MM.1S (cell line): ENCODE results near the gene CDH6.

Source experiments
- DNase-seq: peaks from one replicate; pipeline ENCODE4 v3.0.0-alpha.2; 2015
- H2AFZ ChIP-seq: fragments of 300-600 bp; sonication (generic); 2 replicates; pipeline ENCODE4 v1.6.0; 2016; ENCODE audit warnings: antibody characterized with exemption, low read length
- H3F3A ChIP-seq: fragments of 300-600 bp; sonication (generic); 2 replicates; pipeline ENCODE4 v1.6.1; 2016; ENCODE audit warnings: mild to moderate bottlenecking, antibody characterized with exemption, low read length, moderate library complexity, mixed read lengths; ENCODE audit not compliant: insufficient read depth
- H3K27ac ChIP-seq: fragments of 300-600 bp; sonication (generic); 2 replicates; pipeline ENCODE4 v1.5.1; 2016; ENCODE audit warnings: mild to moderate bottlenecking, low read length
- H3K27me3 ChIP-seq: fragments of 300-600 bp; sonication (generic); replicated peaks from 2 replicates; pipeline ENCODE4 v1.6.0; 2016; ENCODE audit warnings: low read length; ENCODE audit not compliant: insufficient read depth
- H3K36me3 ChIP-seq: fragments of 300-600 bp; sonication (generic); replicated peaks from 2 replicates; pipeline ENCODE4 v1.6.1; 2016; ENCODE audit warnings: mild to moderate bottlenecking, low read length, mixed read lengths; ENCODE audit not compliant: insufficient read depth
- H3K4me1 ChIP-seq: fragments of 300-600 bp; sonication (generic); 2 replicates; pipeline ENCODE4 v1.6.1; 2016; ENCODE audit warnings: low read length, mixed read lengths
- H3K4me2 ChIP-seq: fragments of 300-600 bp; sonication (generic); 2 replicates; pipeline ENCODE4 v1.6.0; 2016; ENCODE audit warnings: low read depth, low read length
- H3K4me3 ChIP-seq: fragments of 300-600 bp; sonication (generic); 2 replicates; pipeline ENCODE4 v1.5.1; 2016; ENCODE audit warnings: low read length, mixed read lengths
- H3K79me2 ChIP-seq: fragments of 300-600 bp; sonication (generic); 2 replicates; pipeline ENCODE4 v1.6.1; 2016; ENCODE audit warnings: mixed run types, low read length, mixed read lengths
- H3K9ac ChIP-seq: fragments of 300-600 bp; sonication (generic); 2 replicates; pipeline ENCODE4 v1.6.1; 2016; ENCODE audit warnings: low read length, mixed read lengths
- H3K9me2 ChIP-seq: fragments of 300-600 bp; sonication (generic); replicated peaks from 2 replicates; pipeline ENCODE4 v1.6.1; 2016; ENCODE audit warnings: mild to moderate bottlenecking, low read length, mixed read lengths; ENCODE audit not compliant: insufficient read depth
- H3K9me3 ChIP-seq: fragments of 300-600 bp; sonication (generic); replicated peaks from 2 replicates; pipeline ENCODE4 v1.6.1; 2016; ENCODE audit warnings: mild to moderate bottlenecking, low read length, mixed read lengths; ENCODE audit not compliant: insufficient read depth
- H4K20me1 ChIP-seq: fragments of 300-600 bp; sonication (generic); 2 replicates; pipeline ENCODE4 v1.6.1; 2016; ENCODE audit warnings: mild to moderate bottlenecking, low read length, moderate library complexity, mixed read lengths; ENCODE audit not compliant: insufficient read depth
- EZH2 ChIP-seq: fragments of 300-600 bp; sonication (generic); optimal IDR thresholded peaks from 2 replicates; pipeline ENCODE3; 2017; ENCODE audit warnings: low read depth, mild to moderate bottlenecking, antibody characterized with exemption, low read length, mixed read lengths
- EZH2phosphoT487 ChIP-seq: fragments of 300-600 bp; sonication (generic); IDR thresholded peaks from 2 replicates; pipeline ENCODE4 v1.6.1; 2018; ENCODE audit warnings: antibody characterized with exemption, low read length
- TF ChIP-seq, protein P1 (sequence below): fragments of 300-600 bp; sonication (generic); IDR thresholded peaks from 2 replicates; pipeline ENCODE4 v1.5.1; 2016; ENCODE audit warnings: antibody characterized with exemption, low read length, mixed read lengths

Gene CDH6

DNA sequence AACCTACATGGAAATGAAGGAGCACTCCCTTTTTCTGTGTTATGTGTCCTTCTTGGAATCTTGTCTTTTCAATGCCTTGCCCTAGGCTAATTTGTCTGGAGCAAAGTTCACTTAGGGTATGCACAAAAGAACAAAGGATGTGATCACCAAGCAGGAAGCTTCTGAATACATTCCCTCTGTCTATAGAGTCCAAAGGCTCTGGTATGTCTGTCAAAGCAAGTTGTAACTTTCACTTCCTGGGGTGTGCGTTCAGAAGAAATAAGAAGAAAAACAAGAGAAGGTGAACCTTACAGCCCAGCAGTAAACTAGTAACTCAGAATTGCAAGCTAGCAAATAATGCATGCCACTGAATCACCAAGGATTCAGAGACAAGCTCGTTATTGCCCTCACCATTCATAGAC lies 31.7 kb upstream of the CDH6 start:
- no peaks in the 10 kb centered on the region for H3K9me2 ChIP-seq
- DNase-seq: no peak
- H4K20me1 ChIP-seq: no peaks in the 10 kb centered on the region
- H2AFZ ChIP-seq: no peak overlapping the region
- no peak overlapping the region for H3K4me2 ChIP-seq
- no peaks in the 10 kb centered on the region for H3K4me1 ChIP-seq
- no peaks in the 10 kb centered on the region for H3K36me3 ChIP-seq
- no peak overlapping the region for H3K27ac ChIP-seq
- H3K79me2 ChIP-seq: no peaks in the 10 kb centered on the region
- H3K9me3 ChIP-seq: no peaks in the 10 kb centered on the region
- no peaks in the 10 kb centered on the region for H3F3A ChIP-seq
- no peak for TF ChIP-seq EZH2
- TF ChIP-seq, protein P1, sequence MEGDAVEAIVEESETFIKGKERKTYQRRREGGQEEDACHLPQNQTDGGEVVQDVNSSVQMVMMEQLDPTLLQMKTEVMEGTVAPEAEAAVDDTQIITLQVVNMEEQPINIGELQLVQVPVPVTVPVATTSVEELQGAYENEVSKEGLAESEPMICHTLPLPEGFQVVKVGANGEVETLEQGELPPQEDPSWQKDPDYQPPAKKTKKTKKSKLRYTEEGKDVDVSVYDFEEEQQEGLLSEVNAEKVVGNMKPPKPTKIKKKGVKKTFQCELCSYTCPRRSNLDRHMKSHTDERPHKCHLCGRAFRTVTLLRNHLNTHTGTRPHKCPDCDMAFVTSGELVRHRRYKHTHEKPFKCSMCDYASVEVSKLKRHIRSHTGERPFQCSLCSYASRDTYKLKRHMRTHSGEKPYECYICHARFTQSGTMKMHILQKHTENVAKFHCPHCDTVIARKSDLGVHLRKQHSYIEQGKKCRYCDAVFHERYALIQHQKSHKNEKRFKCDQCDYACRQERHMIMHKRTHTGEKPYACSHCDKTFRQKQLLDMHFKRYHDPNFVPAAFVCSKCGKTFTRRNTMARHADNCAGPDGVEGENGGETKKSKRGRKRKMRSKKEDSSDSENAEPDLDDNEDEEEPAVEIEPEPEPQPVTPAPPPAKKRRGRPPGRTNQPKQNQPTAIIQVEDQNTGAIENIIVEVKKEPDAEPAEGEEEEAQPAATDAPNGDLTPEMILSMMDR: no peak
- no peak for TF ChIP-seq EZH2phosphoT487
- H3K9ac ChIP-seq: no peak overlapping the region
- H3K27me3 ChIP-seq: no peaks in the 10 kb centered on the region
- no peak overlapping the region for H3K4me3 ChIP-seq

DNA sequence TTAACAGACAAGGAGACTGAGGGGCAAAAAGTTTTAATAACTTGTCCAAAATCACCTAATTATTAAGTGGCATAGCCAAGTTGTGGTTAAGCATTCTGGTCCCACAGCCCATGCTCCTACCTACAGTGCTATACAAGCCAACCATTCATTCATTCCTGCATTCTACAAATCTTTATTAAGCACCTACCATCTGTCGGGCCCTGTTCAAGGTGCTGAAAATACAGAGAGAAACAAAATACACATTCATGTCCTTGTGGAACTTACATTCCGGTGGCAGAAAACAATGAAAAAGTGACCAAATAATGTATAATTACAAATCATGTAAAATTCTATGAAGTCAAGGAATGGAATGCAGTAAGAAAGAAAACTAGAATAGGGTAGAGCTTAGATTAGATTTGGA lies 27.8 kb upstream of the CDH6 start:
- DNase-seq: no peak
- Histone ChIP-seq H3K4me3 (no peak overlapping the region), H3K4me2 (no peak overlapping the region), H3K4me1 (no peaks in the 10 kb centered on the region), H3K36me3 (no peaks in the 10 kb centered on the region), H2AFZ (no peak overlapping the region), H3F3A (no peaks in the 10 kb centered on the region), H3K9me3 (no peaks in the 10 kb centered on the region), H4K20me1 (no peaks in the 10 kb centered on the region), H3K27me3 (no peaks in the 10 kb centered on the region), H3K9ac (no peak overlapping the region), H3K27ac (no peak overlapping the region), H3K9me2 (no peaks in the 10 kb centered on the region), H3K79me2 (no peaks in the 10 kb centered on the region)
- no peak for TF ChIP-seq EZH2phosphoT487
- TF ChIP-seq, protein P1: no peak
- TF ChIP-seq EZH2: no peak

- H4K20me1 ChIP-seq: no peaks in the 10 kb centered on the region
- H3K27me3 ChIP-seq: no peaks in the 10 kb centered on the region
- no peaks in the 10 kb centered on the region for H3K79me2 ChIP-seq
- no peak overlapping the region for H3K27ac ChIP-seq
- no peaks in the 10 kb centered on the region for H3K36me3 ChIP-seq
- H3K9me2 ChIP-seq: no peaks in the 10 kb centered on the region
- DNase-seq: no peak
- TF ChIP-seq EZH2phosphoT487 (no peak), EZH2 (no peak)
- TF ChIP-seq, protein P1: no peak
- H3K4me2 ChIP-seq: no peak overlapping the region
- H3K9ac ChIP-seq: no peak overlapping the region
- no peaks in the 10 kb centered on the region for H3K4me1 ChIP-seq
- H3K4me3 ChIP-seq: no peak overlapping the region
- no peaks in the 10 kb centered on the region for H3K9me3 ChIP-seq
- no peak overlapping the region for H2AFZ ChIP-seq
- H3F3A ChIP-seq: no peaks in the 10 kb centered on the region
Measured at GRCh38 chr5:31169379-31169778, 24.1 kb upstream of the CDH6 start.
